SH-SY5Y (cell line): ENCODE results near the gene SDR39U1.

Experiments used
- GATA2 ChIP-seq: IDR thresholded peaks from 2 replicates; pipeline ENCODE4 v1.6.1; 2011; ENCODE audit warnings: mild to moderate bottlenecking, low read depth, low read length
- GATA3 ChIP-seq: IDR thresholded peaks from 2 replicates; pipeline ENCODE4 v1.6.1; 2011; ENCODE audit warnings: low read depth, mild to moderate bottlenecking, low read length, moderate library complexity

SDR39U1 gene

DNA sequence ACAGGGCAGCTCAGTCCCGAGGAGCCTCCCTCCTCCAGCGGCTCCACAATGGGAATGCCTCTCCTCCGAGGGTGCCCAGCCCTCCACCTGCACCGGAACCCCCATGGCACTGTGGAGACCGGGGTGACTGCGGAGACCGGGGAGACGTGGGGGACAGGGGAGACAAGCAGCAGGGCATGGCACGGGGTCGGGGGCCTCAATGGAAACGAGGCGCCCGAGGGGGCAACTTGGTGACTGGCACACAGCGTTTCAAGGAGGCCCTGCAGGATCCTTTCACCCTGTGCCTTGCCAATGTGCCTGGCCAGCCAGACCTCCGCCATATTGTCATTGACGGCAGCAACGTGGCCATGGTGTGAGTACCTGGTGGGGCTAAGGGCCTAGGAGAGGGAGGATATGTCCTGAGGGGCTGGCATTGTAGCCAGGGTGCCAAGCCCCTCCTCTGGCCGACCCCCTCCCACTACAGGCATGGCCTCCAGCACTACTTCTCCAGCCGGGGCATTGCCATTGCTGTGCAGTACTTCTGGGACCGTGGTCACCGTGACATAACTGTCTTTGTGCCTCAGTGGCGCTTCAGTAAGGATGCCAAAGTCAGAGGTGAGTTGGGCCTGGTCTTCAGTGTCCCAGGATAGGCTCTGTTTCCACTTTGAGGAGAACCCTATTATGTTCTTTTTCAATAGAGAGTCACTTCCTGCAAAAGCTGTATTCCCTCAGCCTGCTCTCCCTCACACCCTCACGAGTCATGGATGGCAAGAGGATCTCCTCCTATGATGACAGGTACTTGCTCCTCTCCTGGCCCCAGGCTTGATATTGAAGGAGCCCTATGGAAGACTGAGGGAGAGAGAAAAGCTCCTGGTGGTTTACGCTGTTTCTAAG, 10.1 kb downstream of the SDR39U1 start:
- TF ChIP-seq GATA2 = no peak
- no peak for TF ChIP-seq GATA3

- no peak for TF ChIP-seq GATA3
- no peak for TF ChIP-seq GATA2
Measured at GRCh38 chr14:24431569-24432258, 10.9 kb downstream of the SDR39U1 start.

GRCh38 chr14:24430682-24431568, 11.7 kb downstream of the SDR39U1 start:
- no peak for TF ChIP-seq GATA3
- no peak for TF ChIP-seq GATA2

- TF ChIP-seq GATA2 (no peak), GATA3 (no peak)
Measured at GRCh38 chr14:24430143-24430681, 12.4 kb downstream of the SDR39U1 start.

DNA sequence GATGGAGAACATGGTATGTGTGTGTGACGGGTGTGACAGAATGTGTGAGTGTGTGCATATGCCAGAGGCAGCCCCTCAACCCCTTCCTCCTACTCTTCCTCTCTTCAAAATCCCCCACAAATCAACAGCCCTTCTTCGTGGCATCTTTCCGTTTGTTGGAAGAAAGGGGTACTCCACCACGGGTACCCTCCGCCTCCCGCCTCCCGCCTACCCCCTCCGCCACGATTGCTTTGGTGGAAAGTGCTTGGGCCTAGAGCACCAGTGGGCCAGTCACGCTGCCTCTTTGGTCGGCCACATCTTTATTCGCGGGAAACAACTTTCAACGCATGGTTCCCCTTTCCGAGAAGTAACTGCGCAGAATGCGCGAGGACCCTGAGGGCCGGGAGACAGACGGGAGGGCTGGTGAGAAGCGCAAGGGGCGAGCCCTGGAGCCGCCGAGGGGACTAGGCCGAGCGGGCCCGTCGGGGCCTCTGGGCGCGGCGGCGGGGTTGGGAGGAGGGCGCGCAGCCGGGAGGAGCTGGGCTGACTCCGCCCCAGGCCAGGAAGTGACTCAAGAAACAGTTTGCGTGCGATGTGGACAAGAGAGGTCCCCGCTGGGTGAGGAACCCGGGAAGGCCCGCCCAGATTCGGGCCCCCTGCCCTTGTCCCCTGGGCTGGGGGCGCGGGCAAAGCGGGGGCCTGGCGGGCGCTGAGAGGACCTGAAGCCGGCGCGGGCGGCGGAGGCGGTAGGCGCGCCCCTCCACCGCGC, 13.0 kb downstream of the SDR39U1 start, which contains the start of the genes CBLN3 and KHNYN:
Gene CBLN3 (minus strand): TSS at position 274 of the 748 bp plus-strand sequence. CDS start 614 bp downstream, outside the sequence.
Gene KHNYN (plus strand): TSS at position 560 of the 748 bp plus-strand sequence. CDS start 777 bp downstream, outside the sequence.
- TF ChIP-seq GATA3 (no peak), GATA2 (no peak)

- TF ChIP-seq GATA3 = no peak
- TF ChIP-seq GATA2 = no peak
Measured at GRCh38 chr14:24428628-24429394, 13.8 kb downstream of the SDR39U1 start.

DNA sequence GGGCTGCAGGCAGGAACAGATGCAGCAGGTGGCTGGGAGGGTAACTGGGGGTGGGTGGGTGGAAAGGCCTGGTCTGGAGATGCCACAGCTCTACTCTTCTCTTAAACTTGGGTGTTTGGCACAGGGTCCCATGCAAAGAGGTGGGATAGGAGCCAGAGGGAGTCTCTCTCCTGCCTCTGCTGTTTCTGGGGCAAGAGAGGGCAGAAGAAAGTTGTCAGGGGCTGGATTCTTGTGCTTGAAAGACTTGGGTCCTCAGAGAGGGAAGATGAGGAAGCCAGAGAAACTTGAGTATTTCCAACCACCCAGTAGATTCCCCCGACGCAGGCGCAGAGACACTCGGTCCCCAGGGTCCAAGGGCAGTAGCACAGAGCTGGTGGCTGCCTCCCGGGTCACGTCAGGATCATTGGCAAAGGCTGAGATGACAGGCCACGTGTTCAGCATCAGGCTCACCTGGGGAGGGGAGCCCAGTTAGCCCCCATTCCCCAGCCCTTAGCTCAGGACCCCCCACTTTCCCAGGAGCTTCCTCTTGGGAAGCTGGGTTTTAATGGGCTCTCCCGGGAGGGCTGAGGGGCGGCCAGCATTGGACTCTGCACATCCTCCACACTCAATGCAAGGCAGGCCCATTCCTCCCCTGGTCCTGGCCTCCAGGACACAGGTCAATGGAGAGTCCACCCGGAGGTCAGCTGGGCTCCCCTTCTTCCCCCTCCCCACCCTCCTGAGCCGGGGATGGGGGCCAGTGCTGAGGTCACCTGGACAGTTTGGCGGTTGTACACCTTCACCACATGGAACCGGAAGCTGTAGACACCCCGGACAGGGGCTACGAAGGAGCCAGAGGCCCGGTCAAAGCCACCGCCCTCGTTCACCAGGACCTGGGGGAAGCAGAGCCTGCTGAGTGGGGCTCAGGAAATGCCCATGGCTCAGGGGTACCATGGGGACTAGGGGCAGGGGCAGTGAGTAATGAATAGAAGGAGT, 14.8 kb downstream of the SDR39U1 start:
- TF ChIP-seq GATA2 (no peak), GATA3 (no peak)

GRCh38 chr14:24426912-24427536, 15.6 kb downstream of the SDR39U1 start:
- TF ChIP-seq GATA2 = no peak
- no peak for TF ChIP-seq GATA3

- no peak for TF ChIP-seq GATA2
- no peak for TF ChIP-seq GATA3
Measured at GRCh38 chr14:24426150-24426911, 16.2 kb downstream of the SDR39U1 start.

DNA sequence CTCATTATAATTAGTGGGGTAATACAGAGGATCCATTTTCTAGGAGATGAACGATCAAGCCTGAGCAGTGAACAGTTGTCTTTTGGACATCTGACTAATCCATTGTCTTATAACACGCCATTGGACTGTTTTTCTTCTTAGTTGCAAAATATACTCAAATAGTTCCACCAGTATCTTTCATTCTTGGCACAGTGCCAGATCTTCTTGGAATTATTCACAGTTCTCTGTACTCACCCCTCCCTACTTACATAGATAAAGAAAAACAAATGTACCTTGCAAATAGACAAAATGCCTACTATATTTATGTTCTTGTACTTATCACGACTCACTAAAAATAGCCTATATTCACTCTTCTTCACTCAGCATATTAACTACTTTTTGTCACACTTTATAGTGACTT, 16.9 kb downstream of the SDR39U1 start:
- TF ChIP-seq GATA2 = no peak
- TF ChIP-seq GATA3 = no peak

- TF ChIP-seq GATA3 (no peak), GATA2 (no peak)
Measured at GRCh38 chr14:24422694-24423601, 19.6 kb downstream of the SDR39U1 start.
